Testis (tissue), 3 donors: ENCODE data around the gene ATL2. TPM values are rescaled to one million over a fixed set of nuclear protein-coding genes. Genes with fewer than 3 reads are reported as not detected.
"Not testable (repeated sequence)": the region's sequence is repeated elsewhere in the genome, so short reads cannot be mapped to it uniquely, and the experiment has no call there.

Experiments used
- DNase-seq: peaks from one replicate; pipeline ENCODE4 v3.0.0-alpha.2; 2019
- H3K27ac ChIP-seq, 2 donors: fragments of 200-600 bp; sonication (generic); one replicate each; pipeline ENCODE4 v1.5.1; 2019
- H3K27me3 ChIP-seq: fragments of 200-600 bp; sonication (generic); one replicate; pipeline ENCODE4 v1.5.1; 2019
- H3K36me3 ChIP-seq: fragments of 200-600 bp; sonication (generic); one replicate; pipeline ENCODE4 v1.5.1; 2017; ENCODE audit warnings: low read depth; ENCODE audit errors: missing control alignments
- H3K4me1 ChIP-seq: fragments of 200-600 bp; sonication (generic); one replicate; pipeline ENCODE4 v1.5.1; 2019
- H3K4me3 ChIP-seq, 2 donors: fragments of 200-600 bp; sonication (generic); one replicate each; pipeline ENCODE4 v1.5.1; 2017 to 2019
- H3K9me3 ChIP-seq: fragments of 200-600 bp; sonication (generic); one replicate; pipeline ENCODE4 v1.5.1; 2017
- CTCF ChIP-seq, 3 experiments: fragments of 450-650 bp in 2 of 3; fragments of 200-600 bp in 1 of 3; sonication (generic) in 1 of 3; IDR thresholded peaks; one replicate each; pipeline ENCODE4 v1.5.1; 2016 to 2019; ENCODE audit warnings: antibody characterized with exemption in 3 of 3, mild to moderate bottlenecking in 2 of 3, moderate library complexity in 1 of 3
- POLR2A ChIP-seq: fragments of 450-650 bp; IDR thresholded peaks from one replicate; pipeline ENCODE4 v1.6.1; 2017; ENCODE audit warnings: antibody characterized with exemption, mild to moderate bottlenecking, moderate library complexity
- WGBS, 2 donors: methylation state at CpG; one replicate each; pipeline ENCODE4 v1.1.5; 2018; 5-methylcytosine and 5-hydroxymethylcytosine counted together
- intact Hi-C: fragments of 100-400 bp; cut with DNase I; formaldehyde crosslinking; loops from one replicate; pipeline ENCODE4 v1.15.1; 2023; ENCODE audit warnings: low total_unique reads
- polyA plus RNA-seq: library from polyadenylated mRNA; stranded (reverse); fragments of 350-450 nt; fragmentation: Illumina TruSeq; extraction: RNeasy Lipid Tissue Mini Kit (QIAGEN cat#74804); gene quantifications from one replicate; pipeline ENCODE4 v1.2.3, GENCODE V29; 2014; ENCODE audit warnings: low read depth, low replicate concordance; ENCODE audit not compliant: insufficient read depth
- total RNA-seq, 2 donors: library from RNA; depleted of rRNA; stranded (reverse); fragments of >200 nt; gene quantifications; one replicate each; pipeline ENCODE4 v1.2.3, GENCODE V29; 2016

The ATL2 gene
- total and polyA plus RNA-seq, 3 donors from 2014 or later: 38.8 to 96.3 (median 80.9) TPM

GRCh38 chr2:38387887-38388286 lies 10.8 kb upstream of the ATL2 start:
- H3K36me3 ChIP-seq: no peaks in the 10 kb centered on the region
- H3K27ac ChIP-seq: no peak overlapping the region
- no peak for DNase-seq
- intact Hi-C loops: no loop called here
- no peak for TF ChIP-seq CTCF (IDR thresholded peaks at IDR 0.05)
- TF ChIP-seq POLR2A: no peak
- no peak overlapping the region for H3K4me3 ChIP-seq
- no peaks in the 10 kb centered on the region for H3K4me1 ChIP-seq
- 93% methylated on average over 2 to 4 of the region's 4 CpGs for WGBS, 2 donors
- H3K9me3 ChIP-seq: no peaks in the 10 kb centered on the region
- no peaks in the 10 kb centered on the region for H3K27me3 ChIP-seq

- Histone ChIP-seq H3K4me1 (no peaks in the 10 kb centered on the region), H3K4me3 (no peak overlapping the region), H3K36me3 (no peaks in the 10 kb centered on the region), H3K9me3 (no peaks in the 10 kb centered on the region), H3K27me3 (no peaks in the 10 kb centered on the region), H3K27ac (no peak overlapping the region)
- intact Hi-C loops: no loop called here
- WGBS, 2 donors: 55 to 69% methylated on average over 7 of the region's 7 CpGs
- DNase-seq: no peak
- no peak for TF ChIP-seq POLR2A
Observed at GRCh38 chr2:38386821-38387220, 9.7 kb upstream of the ATL2 start.

- H3K9me3 ChIP-seq: no peaks in the 10 kb centered on the region
- no peak overlapping the region for H3K27ac ChIP-seq
- H3K36me3 ChIP-seq: no peaks in the 10 kb centered on the region
- no peak overlapping the region for H3K4me3 ChIP-seq
- no peak for TF ChIP-seq CTCF (IDR thresholded peaks at IDR 0.05)
- TF ChIP-seq POLR2A: no peak
- H3K4me1 ChIP-seq: no peaks in the 10 kb centered on the region
- no peak for DNase-seq
- H3K27me3 ChIP-seq: no peaks in the 10 kb centered on the region
- WGBS, 2 donors: 91 to 93% methylated on average over 2 of the region's 2 CpGs
- intact Hi-C loops: no loop called here
Observed at GRCh38 chr2:38386377-38386776, 9.3 kb upstream of the ATL2 start.

GRCh38 chr2:38384338-38384737 lies 7.3 kb upstream of the ATL2 start:
- WGBS, 2 donors: 63 to 72% methylated on average over 3 of the region's 3 CpGs
- no peak for DNase-seq
- H3K27ac ChIP-seq: no peak overlapping the region

GRCh38 chr2:38383741-38384140 lies 6.7 kb upstream of the ATL2 start:
- H3K27ac ChIP-seq, H3K9me3 ChIP-seq, H3K4me1 ChIP-seq, H3K27me3 ChIP-seq, H3K4me3 ChIP-seq, H3K36me3 ChIP-seq, DNase-seq, intact Hi-C loops: not testable (repeated sequence)
- 59 to 63% methylated on average over 6 of the region's 6 CpGs for WGBS, 2 donors

More at GRCh38 chr2:38384338-38384737, 7.3 kb upstream of the ATL2 start:
- no peaks in the 10 kb centered on the region for H3K27me3 ChIP-seq
- no peaks in the 10 kb centered on the region for H3K36me3 ChIP-seq
- no peaks in the 10 kb centered on the region for H3K4me1 ChIP-seq
- intact Hi-C loops: no loop called here
- TF ChIP-seq POLR2A (no peak), CTCF (IDR thresholded peaks at IDR 0.05) (no peak)
- no peaks in the 10 kb centered on the region for H3K9me3 ChIP-seq
- no peak overlapping the region for H3K4me3 ChIP-seq

- H3K9me3 ChIP-seq: no peaks in the 10 kb centered on the region
- WGBS, 2 donors: 92 to 98% methylated on average over 6 of the region's 6 CpGs
- no peak overlapping the region for H3K4me3 ChIP-seq
- DNase-seq: no peak
- no peaks in the 10 kb centered on the region for H3K36me3 ChIP-seq
- H3K27ac ChIP-seq: no peak overlapping the region
- H3K27me3 ChIP-seq: no peaks in the 10 kb centered on the region
- intact Hi-C loops: no loop called here
- TF ChIP-seq CTCF (IDR thresholded peaks at IDR 0.05): no peak
- TF ChIP-seq POLR2A: no peak
- no peaks in the 10 kb centered on the region for H3K4me1 ChIP-seq
Observed at GRCh38 chr2:38381381-38382143, 4.5 kb upstream of the ATL2 start.
